DMS53 treated with DMSO at 0.1 percent for 48 hours (cell line): ENCODE data around the gene RASAL1.
"Not testable (repeated sequence)": the region's sequence is repeated elsewhere in the genome, so short reads cannot be mapped to it uniquely, and the experiment has no call there.

Experiments
- DNase-seq: peaks from one replicate; lab custom pipeline; 2025; ENCODE audit not compliant: unreplicated experiment; lab: John Stamatoyannopoulos, UW

The RASAL1 gene

GRCh38 chr12:113142173-113142885, 6.8 kb upstream of the RASAL1 start:
- DNase-seq = no peak

- not testable (repeated sequence) for DNase-seq
These were observed 6.2 kb upstream of the RASAL1 start for GRCh38 chr12:113141716-113142115.

GRCh38 chr12:113140706-113141105, 5.1 kb upstream of the RASAL1 start:
- no peak for DNase-seq

- no peak for DNase-seq
These were observed 3.3 kb upstream of the RASAL1 start for GRCh38 chr12:113138826-113139225.

- no peak for DNase-seq
These were observed 2.6 kb upstream of the RASAL1 start for GRCh38 chr12:113137861-113138783.

GRCh38 chr12:113136990-113137511, 1.5 kb upstream of the RASAL1 start:
- DNase-seq = no peak

- peak; percentile 57 for DNase-seq
These were observed 798 bp upstream of the RASAL1 start for GRCh38 chr12:113136128-113136989.

GRCh38 chr12:113134521-113134951, 1.0 kb downstream of the RASAL1 start:
- DNase-seq = no peak

- no peak for DNase-seq
These were observed 1.5 kb downstream of the RASAL1 start for GRCh38 chr12:113134071-113134470.

- no peak for DNase-seq
These were observed 1.9 kb downstream of the RASAL1 start for GRCh38 chr12:113133666-113134065.

GRCh38 chr12:113133036-113133435, 2.5 kb downstream of the RASAL1 start:
- no peak for DNase-seq

- DNase-seq = no peak
These were observed 4.0 kb downstream of the RASAL1 start for GRCh38 chr12:113131556-113131955.

GRCh38 chr12:113130457-113131135, 5.0 kb downstream of the RASAL1 start:
- DNase-seq = peak; percentile 33

GRCh38 chr12:113129664-113130456, 5.7 kb downstream of the RASAL1 start:
- no peak for DNase-seq

GRCh38 chr12:113128802-113129663, 6.5 kb downstream of the RASAL1 start:
- no peak for DNase-seq

- DNase-seq = peak; percentile 47
These were observed 7.8 kb downstream of the RASAL1 start for GRCh38 chr12:113127791-113128199.

GRCh38 chr12:113120670-113121370, 14.7 kb downstream of the RASAL1 start:
- DNase-seq = peak; percentile 43
